SU-DHL-6 (cell line): ENCODE measurements around the gene KRTAP5-11.

Experiments
- H2AFZ ChIP-seq: fragments of 200-600 bp; sonication (generic); 2 replicates; pipeline ENCODE4 v1.6.1; 2014; ENCODE audit warnings: low read depth, mild to moderate bottlenecking, moderate library complexity, mixed read lengths, antibody characterized with exemption, low read length; ENCODE audit not compliant: severe bottlenecking
- H3F3A ChIP-seq: fragments of 200-600 bp; shearing (Covaris generic); 2 replicates; pipeline ENCODE4 v1.6.0; 2016; ENCODE audit warnings: antibody characterized with exemption, mild to moderate bottlenecking; ENCODE audit not compliant: insufficient read depth
- H3K27ac ChIP-seq: fragments of 200-600 bp; sonication (generic); 2 replicates; pipeline ENCODE4 v1.5.1; 2016; ENCODE audit warnings: low read depth, mild to moderate bottlenecking, low read length, moderate library complexity, mixed read lengths
- H3K27me3 ChIP-seq: fragments of 200-600 bp; sonication (generic), shearing (Covaris generic); 2 replicates; pipeline ENCODE4 v1.6.0; 2014; ENCODE audit warnings: mild to moderate bottlenecking, low read length
- H3K36me3 ChIP-seq: fragments of 200-600 bp; sonication (generic); 2 replicates; pipeline ENCODE4 v1.6.1; 2014; ENCODE audit warnings: mild to moderate bottlenecking, low read length, mixed read lengths
- H3K4me2 ChIP-seq: fragments of 300-600, 200-600 bp; shearing (Covaris generic), sonication (generic); 2 replicates; pipeline ENCODE4 v1.6.0; 2014; ENCODE audit warnings: low read length, low read depth, mild to moderate bottlenecking; ENCODE audit not compliant: poor library complexity, severe bottlenecking
- H3K4me3 ChIP-seq: fragments of 200-600 bp; sonication (generic); 2 replicates; pipeline ENCODE4 v1.5.1; 2014; ENCODE audit warnings: antibody characterized with exemption, low read length, mild to moderate bottlenecking, mixed read lengths; ENCODE audit not compliant: insufficient read depth, poor library complexity, severe bottlenecking
- H3K79me2 ChIP-seq: fragments of 200-600 bp; sonication (generic); 2 replicates; pipeline ENCODE4 v1.6.1; 2014; ENCODE audit warnings: mild to moderate bottlenecking, low read length, moderate library complexity; ENCODE audit not compliant: insufficient read depth
- H3K9ac ChIP-seq: fragments of 200-600 bp; sonication (generic); 2 replicates; pipeline ENCODE4 v1.7.0; 2014; ENCODE audit warnings: mild to moderate bottlenecking, low read length
- H3K9me2 ChIP-seq: fragments of 200-600 bp; sonication (generic); replicated peaks from 2 replicates; pipeline ENCODE4 v1.6.1; 2014; ENCODE audit warnings: low read length; ENCODE audit not compliant: insufficient read depth
- H3K9me3 ChIP-seq: fragments of 200-600 bp; sonication (generic); 2 replicates; pipeline ENCODE4 v1.6.1; 2014; ENCODE audit warnings: low read length, mixed read lengths; ENCODE audit not compliant: insufficient read depth
- H4K20me1 ChIP-seq: fragments of 200-600 bp; sonication (generic); 2 replicates; pipeline ENCODE4 v1.6.1; 2014; ENCODE audit warnings: low read depth, mild to moderate bottlenecking, antibody characterized with exemption, low read length, moderate library complexity, mixed read lengths
- CTCF ChIP-seq: fragments of 200-600 bp; sonication (generic); IDR thresholded peaks from one replicate; pipeline ENCODE4 v1.5.1; 2017; ENCODE audit warnings: antibody characterized with exemption, mild to moderate bottlenecking, low read length, moderate library complexity; ENCODE audit not compliant: insufficient read depth, poor library complexity, severe bottlenecking

Gene KRTAP5-11

GRCh38 chr11:71532036-71532610, 50.6 kb downstream of the KRTAP5-11 start:
- H3K4me3 ChIP-seq: no peak overlapping the region
- H3K27ac ChIP-seq: no peak overlapping the region
- no peaks in the 10 kb centered on the region for H3K27me3 ChIP-seq
- no peaks in the 10 kb centered on the region for H4K20me1 ChIP-seq
- no peaks in the 10 kb centered on the region for H3K79me2 ChIP-seq
- no peaks in the 10 kb centered on the region for H3F3A ChIP-seq
- H3K4me2 ChIP-seq: no peak overlapping the region
- TF ChIP-seq CTCF: no peak
- no peaks in the 10 kb centered on the region for H3K9me2 ChIP-seq
- H2AFZ ChIP-seq: no peak overlapping the region
- no peaks in the 10 kb centered on the region for H3K36me3 ChIP-seq
- H3K9ac ChIP-seq: no peak overlapping the region
- no peaks in the 10 kb centered on the region for H3K9me3 ChIP-seq
